ENCODE data around the gene RSF1.

Gene RSF1

DNA sequence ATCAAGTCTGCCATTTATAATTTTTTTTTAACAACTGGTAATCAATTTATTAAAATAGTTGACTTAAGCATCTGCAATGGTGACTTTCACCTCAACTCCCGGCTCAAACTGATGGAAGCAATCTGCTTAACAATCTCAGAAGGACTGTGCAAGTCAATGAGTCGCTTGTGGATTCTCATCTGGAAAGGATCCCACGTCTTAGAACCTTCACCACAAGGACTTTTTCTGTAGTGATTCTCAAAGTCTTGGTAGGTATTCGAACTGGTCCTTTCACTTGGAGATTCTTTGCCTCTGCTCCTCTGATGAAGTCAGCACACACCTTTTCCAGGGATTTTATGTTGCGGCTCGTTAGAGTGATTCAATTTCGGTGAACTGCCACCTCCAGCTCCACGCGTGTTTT lies 7.3 kb downstream of the RSF1 start:
- intact Hi-C loops (cut with DNase I), result no loop called here
- DNase-seq, result no peak

DNA sequence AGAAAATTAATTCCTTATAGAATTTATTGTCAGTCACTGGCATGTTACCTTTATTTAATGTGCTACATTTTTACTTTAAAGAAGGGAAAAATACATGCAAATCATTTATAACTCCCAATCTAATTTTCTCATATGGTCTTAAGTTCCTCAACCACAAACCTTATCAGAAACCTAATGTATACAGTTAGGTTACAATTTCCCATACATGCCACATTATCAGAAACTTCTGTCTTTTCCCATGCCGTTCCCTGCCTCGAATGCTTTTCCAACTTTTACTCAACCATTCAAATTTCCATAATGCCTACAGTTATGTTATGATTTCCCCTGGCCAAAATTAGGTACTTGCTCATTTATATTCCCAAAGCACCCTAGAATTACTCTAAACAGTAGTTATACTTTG lies 13.5 kb downstream of the RSF1 start:
- DNase-seq, result no peak

DNA sequence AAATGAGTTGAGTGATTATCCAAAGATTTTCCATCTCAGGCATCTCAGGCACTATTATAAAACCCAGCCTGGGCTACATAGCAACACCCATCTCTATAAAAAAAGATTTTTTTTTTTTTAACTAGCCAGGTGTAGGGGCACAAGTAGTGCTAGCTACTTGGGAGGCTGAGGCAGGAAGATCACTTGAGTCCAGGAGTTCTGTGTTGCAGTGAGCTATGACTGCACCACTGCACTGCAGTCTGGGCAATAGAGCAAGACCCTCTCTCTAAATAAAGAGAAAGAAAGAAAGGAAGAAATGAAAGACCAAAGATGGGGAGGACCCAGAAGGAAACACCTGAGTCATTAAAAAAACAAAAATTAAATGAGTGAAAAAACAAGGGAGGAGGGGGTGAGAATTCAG lies 14.1 kb downstream of the RSF1 start:
- intact Hi-C loops (cut with DNase I), result no loop called here
- DNase-seq, result no peak

More for the DNA sequence above, 13.5 kb downstream of the RSF1 start:
- intact Hi-C loops (cut with DNase I), result no loop called here

DNA sequence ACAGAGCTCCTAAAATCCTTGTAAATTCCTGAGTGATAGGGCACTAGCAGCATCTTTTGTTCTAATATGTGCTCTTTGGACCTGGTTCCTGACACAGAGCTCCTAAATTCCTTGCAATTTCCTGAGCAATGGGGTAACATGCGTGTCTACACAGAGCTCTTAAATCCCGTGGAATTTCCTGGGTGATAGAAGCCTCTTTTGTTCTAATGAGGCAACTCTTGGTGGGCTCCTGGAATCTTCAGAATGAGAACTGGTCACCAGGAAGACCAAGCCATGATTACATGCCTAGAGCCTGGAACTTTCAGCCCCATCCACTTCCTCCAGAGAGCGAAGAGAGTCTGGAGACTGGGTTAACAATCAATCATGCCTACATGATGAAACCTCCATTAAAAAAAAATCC lies 19.0 kb downstream of the RSF1 start:
- DNase-seq, result no peak
- intact Hi-C loops (cut with DNase I), result no loop called here

DNA sequence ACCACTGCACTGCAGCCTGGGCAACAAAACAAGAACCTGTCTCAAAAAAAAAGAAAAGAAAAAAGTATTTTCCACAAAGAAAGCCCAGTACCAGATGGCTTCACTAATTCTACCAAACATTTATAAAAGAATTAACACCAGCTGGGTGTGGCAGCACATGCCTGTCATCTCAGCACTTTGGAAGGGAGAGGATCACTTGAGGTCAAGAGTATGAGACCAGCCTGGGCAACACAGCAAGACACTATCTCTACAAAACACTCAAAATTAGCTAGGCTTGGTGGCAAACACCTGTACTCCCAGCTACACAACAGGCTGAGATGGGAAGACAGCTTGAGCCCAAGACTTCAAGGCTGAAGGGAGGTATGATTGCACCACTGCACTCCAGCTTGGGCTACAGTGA lies 20.1 kb downstream of the RSF1 start:
- no peak for DNase-seq
- intact Hi-C loops (cut with DNase I), result no loop called here

DNA sequence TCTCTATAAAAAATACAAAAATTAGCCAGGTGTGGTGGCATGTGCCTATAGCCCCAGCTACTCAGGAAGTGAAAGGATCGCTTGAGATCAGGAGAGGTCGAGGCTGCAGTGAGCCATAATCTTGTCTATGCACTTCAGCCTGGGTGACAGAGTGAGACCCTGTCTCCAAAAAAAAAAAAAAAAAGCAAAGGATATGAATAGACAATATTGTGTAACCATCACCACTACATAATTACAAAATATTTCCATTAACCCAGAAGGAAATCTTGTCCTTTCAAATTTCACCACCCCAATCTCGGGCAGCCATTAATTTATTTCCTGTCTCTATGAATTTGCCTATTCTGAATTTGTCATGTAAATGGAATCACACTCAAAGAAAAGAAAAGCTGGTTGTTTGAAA lies 21.2 kb downstream of the RSF1 start:
- no peak for DNase-seq
- intact Hi-C loops (cut with DNase I), result no loop called here

DNA sequence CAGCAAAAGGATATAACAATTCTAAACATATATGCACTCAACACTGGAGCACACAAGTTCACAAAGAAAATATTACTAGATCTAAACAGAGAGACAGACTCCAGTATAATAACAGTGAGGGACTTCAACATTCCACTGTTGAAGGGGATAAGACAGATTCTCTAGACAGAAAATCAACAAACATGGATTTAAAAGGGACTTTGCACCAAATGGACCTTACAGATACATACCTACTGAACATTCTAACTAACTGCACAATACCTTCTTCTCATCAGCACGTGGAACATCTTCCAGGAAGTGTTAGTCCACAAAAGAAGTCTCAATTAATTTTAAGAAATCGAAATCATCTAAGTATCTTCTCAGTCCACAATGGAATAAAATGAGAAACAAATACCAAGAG lies 26.6 kb downstream of the RSF1 start:
- DNase-seq, result no peak
- intact Hi-C loops (cut with DNase I), result no loop called here

DNA sequence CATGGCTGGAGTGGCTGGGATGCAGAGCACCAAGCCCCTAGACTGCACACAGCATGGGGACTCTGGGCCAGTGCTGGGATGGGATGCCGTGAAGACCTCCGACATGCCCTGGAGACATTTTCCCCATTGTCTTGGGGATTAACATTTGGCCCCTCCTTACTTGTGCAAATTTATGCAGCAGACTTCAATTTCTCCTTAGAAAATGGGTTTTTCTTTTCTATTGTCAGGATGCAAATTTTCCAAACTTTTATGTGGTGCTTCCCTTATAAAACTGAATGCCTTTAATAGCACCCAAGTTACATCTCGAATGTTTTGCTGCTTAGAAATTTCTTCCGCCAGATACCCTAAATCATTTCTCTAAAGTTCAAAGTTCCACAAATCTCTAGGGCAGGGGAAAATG lies 29.2 kb downstream of the RSF1 start:
- intact Hi-C loops (cut with DNase I), result no loop called here
- DNase-seq, result no peak

DNA sequence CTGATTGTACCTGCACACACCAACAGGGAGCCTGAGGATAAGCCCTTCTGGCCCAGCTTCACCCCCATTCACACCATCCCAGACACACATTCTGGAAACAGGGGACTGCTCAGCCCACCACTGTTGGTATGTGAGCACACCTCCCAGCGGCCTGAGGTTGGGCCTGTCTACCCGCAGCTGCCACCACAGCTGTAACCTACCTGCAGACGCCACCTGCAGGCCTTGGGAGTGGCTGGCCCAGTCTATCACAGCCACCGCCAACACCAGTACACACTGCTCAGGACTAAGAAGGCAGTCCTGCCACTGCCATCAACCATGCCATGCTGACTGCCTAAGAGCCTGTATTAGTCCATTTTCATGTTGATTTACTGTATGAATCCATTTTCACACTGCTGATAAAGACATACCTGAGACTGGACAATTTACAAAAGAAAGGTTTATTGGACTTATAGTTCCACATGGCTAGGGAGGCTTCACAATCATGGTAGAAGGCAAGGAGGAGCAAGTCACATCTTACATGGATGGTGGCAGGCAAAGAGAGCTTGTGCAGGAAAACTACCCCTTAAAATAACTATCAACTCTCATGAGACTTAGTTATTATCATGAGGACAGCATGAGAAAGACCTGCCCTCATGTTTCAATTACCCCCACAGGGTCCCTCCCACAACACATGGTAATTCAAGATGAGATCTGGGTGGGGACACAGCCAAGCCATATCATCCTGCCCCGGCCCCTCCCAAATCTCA lies 30.6 kb downstream of the RSF1 start:
- intact Hi-C loops (cut with DNase I), result no loop called here
- no peak for DNase-seq

DNA sequence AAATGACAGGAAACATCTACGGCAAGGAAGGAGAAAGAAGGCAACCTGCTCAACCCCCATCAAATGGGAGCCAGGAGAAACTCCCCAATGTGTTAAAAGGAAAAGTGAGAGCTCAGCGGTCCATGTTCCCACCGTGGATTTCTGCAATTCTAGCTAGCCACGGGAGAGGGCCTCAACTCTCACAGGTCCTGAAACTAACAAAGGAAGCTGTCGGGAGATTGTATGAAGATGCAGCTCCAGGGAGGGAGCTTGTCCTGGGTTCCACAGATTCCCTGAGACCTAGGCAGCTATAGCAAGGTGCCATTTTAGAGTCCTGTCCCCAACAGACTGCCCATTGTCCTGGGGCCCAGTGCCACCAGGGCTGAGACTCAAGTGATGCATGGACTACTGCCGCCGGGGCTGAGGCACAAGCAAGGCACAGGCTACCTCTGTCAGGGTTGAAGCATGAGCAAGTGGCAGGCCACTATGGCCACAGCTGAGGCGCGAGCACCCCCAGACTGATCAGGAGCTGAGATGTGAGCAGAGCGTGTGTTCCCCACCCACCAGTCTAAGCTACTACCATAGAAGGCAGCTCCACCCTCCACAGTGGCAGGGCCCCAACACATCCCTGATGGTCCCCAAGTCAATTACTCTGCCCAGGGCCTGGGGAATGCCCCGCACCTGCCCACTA lies 31.3 kb downstream of the RSF1 start:
- intact Hi-C loops (cut with DNase I), result no loop called here
- DNase-seq, result no peak

DNA sequence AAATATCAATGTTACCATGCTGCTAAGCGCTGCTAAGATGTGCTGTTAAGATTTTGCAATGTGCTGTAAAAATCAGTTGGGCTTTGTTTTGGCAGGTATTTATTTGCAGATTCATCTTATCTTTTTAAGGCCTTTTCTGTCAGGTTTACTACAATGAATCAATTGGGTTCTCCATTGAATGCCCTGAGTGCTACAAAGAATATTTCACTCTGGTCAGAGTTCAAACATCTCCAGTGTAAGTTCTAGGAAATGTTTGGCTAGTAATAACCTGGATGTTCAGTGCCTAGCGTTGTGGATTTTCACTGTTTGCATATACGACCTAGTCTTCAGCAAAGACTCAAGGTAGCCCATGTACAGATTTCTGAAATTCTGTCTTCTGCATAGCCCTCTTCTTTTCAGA lies 36.0 kb downstream of the RSF1 start:
- DNase-seq, result no peak
- intact Hi-C loops (cut with DNase I), result no loop called here

DNA sequence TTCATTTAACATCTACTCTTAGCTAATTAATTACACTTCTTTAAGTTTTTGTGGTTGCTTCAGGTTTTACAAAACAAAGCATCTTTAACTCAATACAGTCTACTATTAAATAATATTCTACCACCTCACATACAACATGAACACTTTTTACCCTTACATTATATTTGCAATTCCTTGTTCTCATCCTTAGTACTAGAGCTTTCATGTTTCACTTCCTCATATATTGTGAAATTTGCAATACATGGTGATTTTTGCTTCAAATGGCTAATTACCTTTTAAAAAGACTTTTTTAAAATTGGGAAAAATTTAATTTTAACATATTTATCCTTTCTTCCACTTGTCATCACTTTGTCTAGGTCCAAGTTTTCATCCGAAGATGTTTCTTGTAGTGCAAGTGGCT lies 37.5 kb downstream of the RSF1 start:
- intact Hi-C loops (cut with DNase I), result no loop called here
- DNase-seq, result no peak

DNA sequence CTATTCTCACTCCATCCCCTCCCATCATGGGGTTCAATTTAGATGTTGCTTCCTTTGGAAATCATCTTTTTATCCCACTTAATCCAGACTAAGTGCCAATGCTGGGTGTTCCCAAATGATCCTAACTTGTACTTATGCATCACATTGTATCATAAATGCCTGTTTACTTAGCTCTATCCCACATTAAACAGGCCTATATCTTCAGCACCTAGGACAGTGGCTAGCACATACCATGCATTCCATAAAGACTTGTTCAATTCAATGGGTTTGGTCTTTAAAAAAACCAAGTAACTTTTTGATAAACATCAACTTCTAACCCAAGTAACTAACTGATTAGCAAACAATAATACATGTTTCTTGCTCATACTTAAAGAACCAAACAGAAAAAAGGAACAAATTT lies 40.6 kb downstream of the RSF1 start:
- DNase-seq, result no peak
- intact Hi-C loops (cut with DNase I), result no loop called here

DNA sequence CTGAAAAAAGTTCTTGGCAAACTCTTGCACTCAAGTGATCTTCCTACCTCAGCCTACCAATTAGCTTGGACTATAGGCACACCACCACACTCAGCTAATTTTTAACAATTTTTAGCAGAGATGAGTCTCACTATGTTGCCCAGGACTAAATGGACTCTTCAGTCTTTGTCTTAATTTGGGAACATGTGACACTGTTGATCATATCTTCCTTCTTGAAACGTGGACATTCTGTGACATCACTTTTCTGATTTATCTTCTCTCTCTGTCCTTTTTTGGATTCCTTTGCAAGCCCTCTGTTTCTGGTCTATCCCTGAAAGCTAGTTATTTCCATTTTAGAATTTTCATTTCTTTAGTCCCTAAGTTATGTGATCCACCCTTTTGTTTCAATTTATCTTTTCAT lies 42.0 kb downstream of the RSF1 start:
- intact Hi-C loops (cut with DNase I), result no loop called here
- no peak for DNase-seq

DNA sequence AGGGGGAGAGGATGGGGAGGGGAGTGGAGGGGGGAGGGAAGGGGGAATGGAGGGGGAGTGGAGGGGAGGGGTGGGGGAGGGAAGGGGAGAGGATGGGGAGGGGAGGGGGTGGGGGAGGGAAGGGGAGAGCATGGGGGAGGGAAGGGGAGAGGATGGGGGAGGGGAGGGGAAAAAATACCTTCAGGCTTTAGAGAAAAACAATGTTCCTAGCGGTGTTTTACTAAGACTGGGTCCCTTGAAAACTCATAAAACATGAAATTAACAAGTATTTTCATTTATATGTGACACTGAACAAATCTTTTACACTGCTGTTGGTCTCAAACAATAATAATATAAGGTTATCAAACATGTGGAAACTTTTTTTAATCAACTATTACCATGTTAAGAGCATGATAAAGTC lies 42.4 kb downstream of the RSF1 start:
- intact Hi-C loops (cut with DNase I), result no loop called here
- no peak for DNase-seq

DNA sequence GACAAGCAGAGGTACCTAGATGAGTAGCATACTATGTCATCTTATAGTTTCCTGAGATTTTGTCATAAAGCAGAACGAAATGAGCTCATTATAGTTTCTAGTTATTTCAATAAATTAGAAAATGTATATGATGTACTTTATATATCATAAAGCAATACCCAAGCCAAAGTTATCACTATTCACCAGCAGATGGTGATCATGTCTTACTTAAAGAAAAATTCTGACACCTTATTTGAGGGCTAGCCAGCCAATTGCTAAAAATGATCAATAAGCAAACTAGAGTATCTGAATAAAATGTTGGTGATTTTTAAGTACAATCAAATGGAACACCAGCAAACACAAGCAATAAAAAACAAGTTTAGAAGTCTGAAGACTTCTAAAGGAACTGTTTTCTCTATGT lies 44.1 kb downstream of the RSF1 start:
- intact Hi-C loops (cut with DNase I), result no loop called here
- no peak for DNase-seq

DNA sequence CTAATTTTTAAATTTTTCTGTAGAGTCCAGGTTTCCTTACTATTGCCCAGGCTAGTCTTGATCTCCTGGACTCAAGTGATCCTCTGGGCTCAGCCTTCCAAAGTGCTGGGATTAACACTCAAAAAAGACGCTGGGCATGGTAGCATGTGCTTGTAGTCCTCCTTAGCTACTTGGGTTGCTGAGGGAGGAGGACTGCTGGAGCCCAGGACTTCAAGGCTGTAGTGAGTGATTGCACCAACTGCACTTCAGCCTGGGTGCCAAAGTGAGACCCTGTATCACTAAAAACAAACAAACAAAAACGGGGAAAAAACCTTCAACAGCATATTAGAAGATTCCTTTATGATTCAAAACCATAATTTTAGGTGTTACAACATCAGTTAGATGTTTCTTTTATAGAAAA lies 44.6 kb downstream of the RSF1 start:
- DNase-seq, result no peak
- intact Hi-C loops (cut with DNase I), result no loop called here

DNA sequence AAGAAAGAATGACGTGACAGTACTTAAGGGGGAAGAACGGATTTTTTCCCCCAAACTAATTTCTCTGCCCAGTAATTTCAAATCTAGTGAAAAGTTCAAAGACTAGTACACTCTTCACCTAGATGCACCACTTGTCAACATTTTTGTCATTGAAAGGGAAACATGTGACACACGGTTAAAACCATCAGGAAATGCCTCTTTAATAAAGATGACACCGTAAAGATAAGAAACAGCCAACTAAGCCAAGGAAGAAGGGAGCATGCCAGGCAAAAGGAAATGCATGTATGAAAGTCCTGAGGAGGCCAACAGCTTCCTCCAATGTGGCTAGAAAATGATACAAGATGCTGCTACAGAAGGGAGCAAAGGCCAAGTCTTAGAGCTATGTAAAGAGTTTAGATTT lies 49.4 kb downstream of the RSF1 start:
- intact Hi-C loops (cut with DNase I), result no loop called here
- no peak for DNase-seq

DNA sequence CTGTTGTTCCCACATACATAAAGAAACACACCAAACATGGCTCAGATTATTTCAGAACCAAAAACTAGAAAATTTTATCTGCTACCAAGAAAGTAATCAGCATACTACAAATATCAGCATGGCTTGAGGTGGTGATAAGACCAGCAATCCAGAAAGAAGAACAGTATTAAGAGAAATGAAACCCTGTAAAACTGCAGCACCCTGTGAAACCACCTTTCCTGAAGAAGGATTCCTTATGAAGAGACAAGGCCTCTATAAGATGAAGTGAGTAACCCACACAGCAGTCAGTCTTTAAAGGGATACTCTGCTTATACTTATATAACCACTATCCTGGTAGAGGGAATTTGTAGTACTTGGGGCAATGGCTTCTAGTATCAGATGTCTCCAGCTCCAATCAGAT lies 49.9 kb downstream of the RSF1 start:
- intact Hi-C loops (cut with DNase I), result no loop called here
- DNase-seq, result no peak

DNA sequence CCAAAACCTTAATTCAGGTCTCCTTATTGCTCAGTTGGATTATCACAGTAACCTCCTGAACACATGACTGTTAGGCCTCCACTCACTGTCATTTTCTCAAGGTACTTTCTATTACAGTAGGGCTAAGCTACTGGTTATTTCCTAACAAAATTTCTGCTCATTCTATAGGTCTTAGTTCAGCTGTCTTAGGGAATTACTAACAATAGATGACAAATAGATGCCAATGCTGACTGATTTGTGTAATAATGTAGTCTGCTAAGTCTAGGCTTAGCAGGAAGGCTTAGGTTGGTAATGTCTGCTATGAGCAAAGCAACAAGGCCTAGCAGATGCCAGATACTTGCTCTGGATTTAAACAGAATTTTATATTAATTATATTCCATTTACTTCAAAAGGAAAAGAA lies 58.1 kb downstream of the RSF1 start:
- intact Hi-C loops (cut with DNase I), result no loop called here

DNA sequence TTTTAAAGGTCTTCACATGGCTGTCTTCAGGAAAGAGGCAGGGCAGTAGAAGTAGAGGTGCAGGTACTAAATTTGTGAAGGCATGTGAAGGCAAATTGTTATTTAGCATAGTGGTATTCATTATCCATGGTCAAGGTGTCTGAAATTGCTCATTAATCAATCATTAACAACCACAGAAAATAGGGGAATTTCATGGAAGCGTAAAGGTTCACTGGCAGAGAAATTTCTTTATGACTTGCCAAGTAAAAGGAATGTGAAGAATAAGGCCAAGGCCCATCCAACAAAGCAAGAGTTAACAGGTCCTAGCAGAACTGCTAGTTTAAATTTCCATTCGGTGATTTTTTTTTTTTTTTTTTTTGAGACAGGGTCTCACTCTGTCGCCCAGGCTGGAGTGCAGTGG lies 59.0 kb downstream of the RSF1 start:
- intact Hi-C loops (cut with DNase I), result no loop called here
- DNase-seq, result no peak

More for the DNA sequence above, 58.1 kb downstream of the RSF1 start:
- DNase-seq, result no peak

All from head of caudate nucleus (tissue), 42 donors.